Neural progenitor cell (in vitro differentiated cells): Measurements from ENCODE around the gene MYO18B. TPM values are rescaled to one million over a fixed set of nuclear protein-coding genes. Genes with fewer than 3 reads are reported as not detected.

ENCODE experiments used
- DNase-seq: peaks from one replicate; pipeline ENCODE4 v3.0.0-alpha.2; 2016; ENCODE audit warnings: low spot score
- H2AFZ ChIP-seq: fragments of 200-600 bp; sonication (generic); replicated peaks from 2 replicates; pipeline ENCODE4 v1.6.1; 2016; ENCODE audit warnings: antibody characterized with exemption
- H3F3A ChIP-seq: fragments of 200-600 bp; sonication (generic); 2 replicates; pipeline ENCODE4 v1.6.1; 2016; ENCODE audit warnings: antibody characterized with exemption, low read depth
- H3K27ac ChIP-seq: fragments of 200-600 bp; sonication (generic); 2 replicates; pipeline ENCODE4 v1.5.1; 2016; ENCODE audit warnings: mild to moderate bottlenecking
- H3K27me3 ChIP-seq: fragments of 200-600 bp; sonication (generic); 2 replicates; pipeline ENCODE4 v1.6.1; 2016; ENCODE audit warnings: mild to moderate bottlenecking, moderate library complexity
- H3K36me3 ChIP-seq: fragments of 200-600 bp; sonication (generic); 2 replicates; pipeline ENCODE4 v1.5.1; 2016
- H3K4me1 ChIP-seq: fragments of 200-600 bp; sonication (generic); 2 replicates; pipeline ENCODE4 v1.6.1; 2016; ENCODE audit warnings: mixed run types
- H3K4me2 ChIP-seq: fragments of 200-600 bp; sonication (generic); 2 replicates; pipeline ENCODE4 v1.6.1; 2016
- H3K4me3 ChIP-seq: fragments of 200-600 bp; sonication (generic); 2 replicates; pipeline ENCODE4 v1.5.1; 2016
- H3K79me2 ChIP-seq: fragments of 200-600 bp; sonication (generic); 2 replicates; pipeline ENCODE4 v1.6.1; 2016; ENCODE audit warnings: low read depth
- H3K9ac ChIP-seq: fragments of 200-600 bp; sonication (generic); 2 replicates; pipeline ENCODE4 v1.6.1; 2016
- H3K9me3 ChIP-seq: fragments of 200-600 bp; sonication (generic); 2 replicates; pipeline ENCODE4 v1.5.1; 2016; ENCODE audit warnings: low read depth
- H4K20me1 ChIP-seq: fragments of 200-600 bp; sonication (generic); 2 replicates; pipeline ENCODE4 v1.6.1; 2016; ENCODE audit warnings: low read depth
- H3K27ac Mint-ChIP-seq: 3 replicates; pipeline ENCODE4 v1.8.0; 2021; ENCODE audit warnings: mixed read lengths
- H3K27me3 Mint-ChIP-seq: 2 replicates; pipeline ENCODE4 v1.8.0; 2022; ENCODE audit warnings: low read depth, mild to moderate bottlenecking, inconsistent platforms, moderate library complexity, mixed read lengths; ENCODE audit not compliant: insufficient read depth
- H3K36me3 Mint-ChIP-seq: 3 replicates; pipeline ENCODE4 v1.8.0; 2021; ENCODE audit warnings: mixed read lengths
- H3K4me1 Mint-ChIP-seq: 3 replicates; pipeline ENCODE4 v1.8.0; 2021; ENCODE audit warnings: mixed read lengths
- H3K4me3 Mint-ChIP-seq: 3 replicates; pipeline ENCODE4 v1.8.0; 2021; ENCODE audit warnings: mild to moderate bottlenecking, moderate library complexity, mixed read lengths
- H3K9me3 Mint-ChIP-seq: 3 replicates; pipeline ENCODE4 v1.8.0; 2020; ENCODE audit warnings: mixed read lengths
- CTCF ChIP-seq: fragments of 200-600 bp; sonication (generic); IDR thresholded peaks from 2 replicates; pipeline ENCODE4 v1.5.1; 2017; ENCODE audit warnings: antibody characterized with exemption, mild to moderate bottlenecking
- EZH2 ChIP-seq: fragments of 200-600 bp; sonication (generic); IDR thresholded peaks from 2 replicates; pipeline ENCODE4 v1.6.1; 2017; ENCODE audit warnings: antibody characterized with exemption, mild to moderate bottlenecking, moderate library complexity
- EZH2phosphoT487 ChIP-seq: fragments of 200-600 bp; sonication (generic); IDR thresholded peaks from 2 replicates; pipeline ENCODE4 v1.6.1; 2017; ENCODE audit warnings: antibody characterized with exemption
- total RNA-seq: library from RNA; depleted of rRNA; stranded (reverse); fragments of >200 nt; gene quantifications from 2 replicates; pipeline ENCODE4 v1.2.3, GENCODE V29; 2015; ENCODE audit warnings: low replicate concordance

The MYO18B gene
- total RNA-seq, 1 donor from 2014 or later = not detected

GRCh38 chr22:26023104-26023775, 281.3 kb downstream of the MYO18B start:
- no peaks in the 10 kb centered on the region for H3K9me3 Mint-ChIP-seq
- no peak overlapping the region for H3K4me3 Mint-ChIP-seq
- H3K9ac ChIP-seq = no peak overlapping the region
- no peaks in the 10 kb centered on the region for H3K9me3 ChIP-seq
- H2AFZ ChIP-seq = no peak overlapping the region
- H3K79me2 ChIP-seq = no peaks in the 10 kb centered on the region
- H3K4me3 ChIP-seq = no peak overlapping the region
- H4K20me1 ChIP-seq = no peaks in the 10 kb centered on the region
- no peaks in the 10 kb centered on the region for H3K27me3 Mint-ChIP-seq
- H3K4me1 ChIP-seq = no peaks in the 10 kb centered on the region
- no peak overlapping the region for H3K27ac ChIP-seq
- H3K4me2 ChIP-seq = no peak overlapping the region
- no peaks in the 10 kb centered on the region for H3K27me3 ChIP-seq
- TF ChIP-seq EZH2 = no peak
- TF ChIP-seq CTCF = no peak
- no peak for TF ChIP-seq EZH2phosphoT487
- no peak overlapping the region for H3K27ac Mint-ChIP-seq
- H3K36me3 Mint-ChIP-seq = no peaks in the 10 kb centered on the region
- no peaks in the 10 kb centered on the region for H3F3A ChIP-seq
- H3K4me1 Mint-ChIP-seq = no peaks in the 10 kb centered on the region
- H3K36me3 ChIP-seq = no peaks in the 10 kb centered on the region
- no peak for DNase-seq

GRCh38 chr22:26025626-26026025, 283.6 kb downstream of the MYO18B start:
- no peak overlapping the region for H3K27ac Mint-ChIP-seq
- DNase-seq = no peak
- no peak overlapping the region for H2AFZ ChIP-seq
- H3K36me3 ChIP-seq = no peaks in the 10 kb centered on the region
- peaks cover 5% of the 10 kb centered on the region for H3K27me3 Mint-ChIP-seq
- no peak overlapping the region for H3K9ac ChIP-seq
- H3K4me2 ChIP-seq = no peak overlapping the region
- no peaks in the 10 kb centered on the region for H3K4me1 Mint-ChIP-seq
- no peak overlapping the region for H3K4me3 Mint-ChIP-seq
- H3F3A ChIP-seq = no peaks in the 10 kb centered on the region
- H3K27ac ChIP-seq = no peak overlapping the region
- no peaks in the 10 kb centered on the region for H3K79me2 ChIP-seq
- TF ChIP-seq CTCF (no peak), EZH2 (no peak), EZH2phosphoT487 (no peak)
- H3K9me3 ChIP-seq = no peaks in the 10 kb centered on the region
- H3K27me3 ChIP-seq = no peaks in the 10 kb centered on the region
- H3K4me3 ChIP-seq = no peak overlapping the region
- no peaks in the 10 kb centered on the region for H3K4me1 ChIP-seq
- H3K9me3 Mint-ChIP-seq = no peaks in the 10 kb centered on the region
- H4K20me1 ChIP-seq = no peaks in the 10 kb centered on the region
- H3K36me3 Mint-ChIP-seq = no peaks in the 10 kb centered on the region

- no peak overlapping the region for H3K27ac Mint-ChIP-seq
- peaks cover 5% of the 10 kb centered on the region for H3K27me3 Mint-ChIP-seq
Measured at GRCh38 chr22:26027341-26027740, 285.4 kb downstream of the MYO18B start.

More at GRCh38 chr22:26027341-26027740, 285.4 kb downstream of the MYO18B start:
- Mint-ChIP-seq H3K4me3 (no peak overlapping the region), H3K4me1 (no peaks in the 10 kb centered on the region), H3K9me3 (no peaks in the 10 kb centered on the region), H3K36me3 (no peaks in the 10 kb centered on the region)
- Histone ChIP-seq H2AFZ (no peak overlapping the region), H4K20me1 (no peaks in the 10 kb centered on the region), H3K4me2 (no peak overlapping the region), H3K9ac (no peak overlapping the region), H3K79me2 (no peaks in the 10 kb centered on the region), H3K27me3 (no peaks in the 10 kb centered on the region), H3K4me1 (no peaks in the 10 kb centered on the region), H3K4me3 (no peak overlapping the region), H3K27ac (no peak overlapping the region), H3F3A (no peaks in the 10 kb centered on the region), H3K36me3 (no peaks in the 10 kb centered on the region), H3K9me3 (no peaks in the 10 kb centered on the region)
- TF ChIP-seq CTCF = no peak
- TF ChIP-seq EZH2 = no peak
- TF ChIP-seq EZH2phosphoT487 = no peak
- DNase-seq = no peak
